AG04450 (cell line): ENCODE results near the gene CHRDL2. TPM values are rescaled to one million over a fixed set of nuclear protein-coding genes. Genes with fewer than 3 reads are reported as not detected.

Experiments
- CTCF ChIA-PET: fragments of 300-600, 350-600 bp; formaldehyde crosslinking; extraction: SDS; loops from one replicate; lab custom pipeline; 2022; ENCODE audit warnings: antibody characterized with exemption, inconsistent platforms; lab: Charles Lee
- POLR2A ChIA-PET: fragments of 350-600 bp; formaldehyde crosslinking; extraction: SDS; loops from one replicate; lab custom pipeline; 2021; ENCODE audit warnings: antibody characterized with exemption, inconsistent platforms; lab: Yijun Ruan, JAX
- DNase-seq: peaks from one replicate; pipeline ENCODE4 v3.0.0-alpha.2; 2011; ENCODE audit warnings: low read depth, low spot score
- H3K27ac ChIP-seq: one replicate; pipeline ENCODE4 v1.5.1; 2012; ENCODE audit warnings: low read depth, low read length, control low read depth
- H3K27me3 ChIP-seq: one replicate; pipeline ENCODE4 v1.6.0; 2012; ENCODE audit warnings: low read length; ENCODE audit not compliant: control insufficient read depth, insufficient read depth
- H3K4me3 ChIP-seq: 2 replicates; pipeline ENCODE4 v1.5.1; 2011; ENCODE audit warnings: mild to moderate bottlenecking, low read depth, low read length, control low read depth
- H3K9me3 ChIP-seq: 2 replicates; pipeline ENCODE4 v1.5.1; 2012; ENCODE audit warnings: low read length; ENCODE audit not compliant: control insufficient read depth, insufficient read depth
- CTCF ChIP-seq: IDR thresholded peaks from 2 replicates; pipeline ENCODE4 v1.5.1; 2011; ENCODE audit warnings: low read depth, low read length, control low read depth, inconsistent platforms
- polyA plus RNA-seq: library from polyadenylated mRNA; depleted of rRNA; stranded (reverse); fragments of >200 nt; gene quantifications from 2 replicates; pipeline ENCODE4 v1.2.3, GENCODE V29; 2011

The CHRDL2 gene
- polyA plus RNA-seq, 1 experiment, result 0.88 TPM

- CTCF ChIA-PET, result interaction anchor here (0.9 to 2.3 kb wide), 2 partner anchors 8 to 22 kb away, joined by 7 to 19 read pairs; no protein-coding TSS in a partner anchor
- DNase-seq, result no peak
- H3K27me3 ChIP-seq, result no peaks in the 10 kb centered on the region
- TF ChIP-seq CTCF, result peak; percentile 43
- H3K27ac ChIP-seq, result no peak overlapping the region
- no peaks in the 10 kb centered on the region; the same call in 1 of the 2 replicates for H3K9me3 ChIP-seq
- no peak overlapping the region for H3K4me3 ChIP-seq
- POLR2A ChIA-PET, result no interaction called here
Measured at GRCh38 chr11:74694136-74694930, 36.9 kb downstream of the CHRDL2 start.

- Histone ChIP-seq H3K9me3 (no peaks in the 10 kb centered on the region; the same call in 1 of the 2 replicates), H3K27ac (no peak overlapping the region), H3K4me3 (no peak overlapping the region), H3K27me3 (no peaks in the 10 kb centered on the region)
- DNase-seq, result no peak
- CTCF ChIA-PET, result interaction anchor here (0.9 to 2.3 kb wide), 2 partner anchors 9 to 23 kb away, joined by 7 to 19 read pairs; no protein-coding TSS in a partner anchor
- TF ChIP-seq CTCF, result no peak
- POLR2A ChIA-PET, result no interaction called here
Measured at GRCh38 chr11:74693531-74693930, 37.7 kb downstream of the CHRDL2 start.

GRCh38 chr11:74691755-74692154, 39.5 kb downstream of the CHRDL2 start:
- H3K4me3 ChIP-seq, result no peak overlapping the region
- no peaks in the 10 kb centered on the region; the same call in none of the 2 replicates for H3K9me3 ChIP-seq
- no peak for TF ChIP-seq CTCF
- no peak for DNase-seq
- no peaks in the 10 kb centered on the region for H3K27me3 ChIP-seq
- H3K27ac ChIP-seq, result no peak overlapping the region
- CTCF ChIA-PET, result interaction anchor here (0.7 to 1.2 kb wide), 3 partner anchors 9 to 33 kb away, joined by 3 to 5 read pairs (median 4); no protein-coding TSS in a partner anchor
- POLR2A ChIA-PET, result no interaction called here

GRCh38 chr11:74689666-74690065, 41.6 kb downstream of the CHRDL2 start:
- POLR2A ChIA-PET, result no interaction called here
- peak overlapping the region; percentile 2 for H3K27ac ChIP-seq
- CTCF ChIA-PET, result interaction anchor here (1.2 to 8.4 kb wide), 2 partner anchors 12 to 38 kb away, joined by 3 to 61 read pairs; no protein-coding TSS in a partner anchor
- H3K9me3 ChIP-seq, result no peaks in the 10 kb centered on the region; the same call in none of the 2 replicates
- H3K27me3 ChIP-seq, result no peaks in the 10 kb centered on the region
- no peak for DNase-seq
- no peak overlapping the region for H3K4me3 ChIP-seq
- no peak for TF ChIP-seq CTCF
